ENCODE data around the gene RERE. TPM values are rescaled to one million over a fixed set of nuclear protein-coding genes. Genes with fewer than 3 reads are reported as not detected.

Gene RERE
- polyA plus RNA-seq, 1 of the 3 experiments (the other 2 are of a cell fraction): 8.1 TPM

DNA sequence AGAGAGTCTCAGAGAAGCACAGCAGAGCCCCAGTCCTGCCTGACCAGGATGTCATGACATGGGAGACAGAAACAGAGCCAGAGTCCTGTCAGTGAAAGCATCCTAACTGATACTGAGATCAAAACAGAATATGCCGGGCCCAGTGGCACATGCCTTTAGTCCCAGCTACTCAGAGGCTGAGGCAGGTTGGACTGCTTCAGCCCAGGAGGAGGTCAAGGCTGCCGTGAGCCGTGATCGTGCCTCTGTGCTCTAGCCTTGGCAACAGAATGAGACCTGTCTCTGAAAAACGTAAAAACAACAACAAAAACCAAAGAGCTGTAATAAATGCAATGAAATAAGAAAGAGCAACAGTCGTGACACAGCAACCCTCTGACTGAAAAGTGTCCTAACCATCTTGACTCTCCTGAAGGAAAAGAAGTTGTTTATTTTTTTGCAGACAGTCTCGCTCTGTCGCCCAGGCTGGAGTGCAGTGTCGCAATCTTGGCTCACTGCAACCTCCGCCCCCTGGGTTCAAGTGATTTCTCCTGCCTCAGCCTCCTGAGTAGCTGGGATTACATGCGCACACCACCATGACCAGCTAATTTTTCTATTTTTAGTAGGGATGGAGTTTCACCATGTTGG, 310.3 kb downstream of the RERE start:
- Histone ChIP-seq H3K27ac (ENCODE audit: low read depth in 2 of 2, low read length in 1 of 2) (no peak overlapping the region), H3F3A (replicated peaks; ENCODE audit: insufficient read depth) (peaks cover 25% of the 10 kb centered on the region), H3K9ac (no peak overlapping the region), H3K9me2 (no peaks in the 10 kb centered on the region), H3K4me2 (no peak overlapping the region), H3K9me3 (no peaks in the 10 kb centered on the region), H3K4me3 (ENCODE audit: low read depth in 2 of 2, low read length in 1 of 2) (no peak overlapping the region), H3K36me3 (replicated peaks in 1 of 2; ENCODE audit: control insufficient read depth in 1 of 2, insufficient read depth in 2 of 2, low read length in 1 of 2) (peaks cover 9 to 19% of the 10 kb centered on the region in 2 experiments), H3K4me1 (ENCODE audit: control insufficient read depth in 1 of 2, insufficient read depth in 2 of 2, low read depth in 1 of 2, low read length in 1 of 2) (peaks cover 2 to 22% of the 10 kb centered on the region in 2 experiments; a peak in 2 of 4 replicates), H2AFZ (ENCODE audit: low read depth) (no peak overlapping the region), H3K79me2 (ENCODE audit: insufficient read depth) (peaks cover 22% of the 10 kb centered on the region), H4K20me1 (ENCODE audit: insufficient read depth) (no peaks in the 10 kb centered on the region), H3K27me3 (ENCODE audit: insufficient read depth) (no peaks in the 10 kb centered on the region)
- no peak for DNase-seq
- CTCF ChIA-PET: interaction anchor here (1.3 kb wide), 1 partner anchor 37 kb away, joined by 3 read pairs; no protein-coding TSS in a partner anchor
- POLR2A ChIA-PET: no interaction called here
- TF ChIP-seq RFX5 (IDR thresholded peaks at IDR 0.05; ENCODE audit: low read length) (no peak), PBX3 (IDR thresholded peaks at IDR 0.05) (no peak), MXI1 (IDR thresholded peaks at IDR 0.05; ENCODE audit: low read depth, low read length) (no peak), GATA2 (CRISPR knock-in tag; IDR thresholded peaks at IDR 0.05) (no peak), TEAD4 (IDR thresholded peaks at IDR 0.05; ENCODE audit: borderline replicate concordance, insufficient read depth) (no peak), JUND (IDR thresholded peaks at IDR 0.05) (no peak), EP300 (IDR thresholded peaks at IDR 0.05; ENCODE audit: borderline replicate concordance in 1 of 2, low read depth in 1 of 2, low read length in 1 of 2) (no peak), POLR2AphosphoS5 (IDR thresholded peaks at IDR 0.05; ENCODE audit: low read depth, low read length) (no peak), MEF2A (IDR thresholded peaks at IDR 0.05; ENCODE audit: borderline replicate concordance, low read depth) (no peak), TAF1 (IDR thresholded peaks at IDR 0.05; ENCODE audit: borderline replicate concordance, low read depth, low read length) (no peak), YY1 (IDR thresholded peaks at IDR 0.05; ENCODE audit: low read depth) (no peak)
- 89% methylated on average over 10 of the region's 11 CpGs for WGBS (ENCODE audit: low lambda C conversion rate)

DNA sequence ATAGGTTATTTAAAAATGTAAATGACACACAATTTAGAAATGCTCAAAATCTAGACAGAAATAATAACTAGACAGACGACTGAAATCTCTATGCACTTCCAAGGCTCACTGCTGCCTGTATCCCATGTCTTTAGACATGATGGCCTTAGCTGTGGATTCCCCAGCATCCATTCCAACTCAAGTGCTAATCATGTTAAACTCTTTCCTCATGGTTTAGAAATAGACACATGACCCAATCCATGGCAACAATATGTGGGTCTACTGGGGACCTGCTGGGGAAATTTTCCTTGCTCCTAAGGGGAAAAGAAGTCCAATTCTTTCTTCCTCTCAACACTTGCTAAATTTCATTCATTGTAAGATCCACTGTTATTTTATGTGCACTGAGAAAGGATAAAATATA, 311.0 kb downstream of the RERE start:
- H3K27ac ChIP-seq (ENCODE audit: low read depth in 2 of 2, low read length in 1 of 2): no peak overlapping the region
- peaks cover 2 to 21% of the 10 kb centered on the region in 2 experiments; a peak in 2 of 4 replicates for H3K4me1 ChIP-seq (ENCODE audit: control insufficient read depth in 1 of 2, insufficient read depth in 2 of 2, low read depth in 1 of 2, low read length in 1 of 2)
- peaks cover 20% of the 10 kb centered on the region for H3K79me2 ChIP-seq (ENCODE audit: insufficient read depth)
- 96% methylated on average over 1 of the region's 1 CpG for WGBS (ENCODE audit: low lambda C conversion rate)
- no peak for DNase-seq
- no peak overlapping the region for H3K4me3 ChIP-seq (ENCODE audit: low read depth in 2 of 2, low read length in 1 of 2)
- no peak for TF ChIP-seq RXRA (IDR thresholded peaks at IDR 0.05; ENCODE audit: borderline replicate concordance, low read depth)
- TF ChIP-seq GABPA (IDR thresholded peaks at IDR 0.05; ENCODE audit: low read depth): no peak
- no peak for TF ChIP-seq NFIC (IDR thresholded peaks at IDR 0.05; ENCODE audit: borderline replicate concordance)
- TF ChIP-seq POLR2AphosphoS5 (IDR thresholded peaks at IDR 0.05; ENCODE audit: low read depth, low read length): no peak
- TF ChIP-seq SMC3 (IDR thresholded peaks at IDR 0.05; ENCODE audit: low read depth, low read length): no peak
- no peak for TF ChIP-seq CTCF (IDR thresholded peaks at IDR 0.05)
- peaks cover 9 to 19% of the 10 kb centered on the region in 2 experiments for H3K36me3 ChIP-seq (replicated peaks in 1 of 2; ENCODE audit: control insufficient read depth in 1 of 2, insufficient read depth in 2 of 2, low read length in 1 of 2)
- no peaks in the 10 kb centered on the region for H3K9me2 ChIP-seq
- H3K9ac ChIP-seq: no peak overlapping the region
- no peak overlapping the region for H3K4me2 ChIP-seq
- POLR2A ChIA-PET: no interaction called here
- CTCF ChIA-PET: interaction anchor here (1.3 kb wide), 1 partner anchor 37 kb away, joined by 3 read pairs; no protein-coding TSS in a partner anchor
- no peaks in the 10 kb centered on the region for H3K9me3 ChIP-seq
- H4K20me1 ChIP-seq (ENCODE audit: insufficient read depth): no peaks in the 10 kb centered on the region
- H3F3A ChIP-seq (replicated peaks; ENCODE audit: insufficient read depth): peaks cover 22% of the 10 kb centered on the region
- no peaks in the 10 kb centered on the region for H3K27me3 ChIP-seq (ENCODE audit: insufficient read depth)
- no peak overlapping the region for H2AFZ ChIP-seq (ENCODE audit: low read depth)

Data from SK-N-SH (cell line).